Glutamatergic neuron (in vitro differentiated cells): Measurements from ENCODE around the gene NTM. TPM values are rescaled to one million over a fixed set of nuclear protein-coding genes. Genes with fewer than 3 reads are reported as not detected.

Source experiments
- DNase-seq: peaks from one replicate; pipeline ENCODE4 v3.0.0; 2022
- H3K27ac Mint-ChIP-seq: one replicate; pipeline ENCODE4 v1.8.0; 2020; ENCODE audit warnings: mild to moderate bottlenecking, mixed read lengths, inconsistent platforms; ENCODE audit not compliant: unreplicated experiment
- H3K27me3 Mint-ChIP-seq: one replicate; pipeline ENCODE4 v1.8.0; 2020; ENCODE audit warnings: mild to moderate bottlenecking, moderate library complexity, mixed read lengths, inconsistent platforms; ENCODE audit not compliant: unreplicated experiment
- H3K36me3 Mint-ChIP-seq: one replicate; pipeline ENCODE4 v1.8.0; 2020; ENCODE audit warnings: mild to moderate bottlenecking, mixed read lengths, inconsistent platforms; ENCODE audit not compliant: unreplicated experiment
- H3K4me1 Mint-ChIP-seq: one replicate; pipeline ENCODE4 v1.8.0; 2020; ENCODE audit warnings: mild to moderate bottlenecking, low read depth, mixed read lengths, inconsistent platforms; ENCODE audit not compliant: unreplicated experiment
- H3K4me3 Mint-ChIP-seq: one replicate; pipeline ENCODE4 v1.8.0; 2020; ENCODE audit warnings: mild to moderate bottlenecking, mixed read lengths, inconsistent platforms; ENCODE audit not compliant: unreplicated experiment
- H3K9me3 Mint-ChIP-seq: one replicate; pipeline ENCODE4 v1.8.0; 2020; ENCODE audit warnings: mild to moderate bottlenecking, moderate library complexity, mixed read lengths, inconsistent platforms; ENCODE audit not compliant: unreplicated experiment
- CTCF ChIP-seq: fragments of 200-600 bp; sonication (generic); IDR thresholded peaks from one replicate; pipeline ENCODE4 v1.5.0; 2021; ENCODE audit not compliant: partially characterized antibody, unreplicated experiment
- total RNA-seq: library from RNA; stranded (reverse); fragmentation: NEBNext Ultra II Directional; extraction: Animal tissue kit (Norgen Biotek cat#: 25700); gene quantifications from one replicate; pipeline ENCODE4 v1.2.1, GENCODE V29; 2021; ENCODE audit not compliant: unreplicated experiment

The NTM gene
- total RNA-seq, 1 donor from 2014 or later, result 1.2 TPM

DNA sequence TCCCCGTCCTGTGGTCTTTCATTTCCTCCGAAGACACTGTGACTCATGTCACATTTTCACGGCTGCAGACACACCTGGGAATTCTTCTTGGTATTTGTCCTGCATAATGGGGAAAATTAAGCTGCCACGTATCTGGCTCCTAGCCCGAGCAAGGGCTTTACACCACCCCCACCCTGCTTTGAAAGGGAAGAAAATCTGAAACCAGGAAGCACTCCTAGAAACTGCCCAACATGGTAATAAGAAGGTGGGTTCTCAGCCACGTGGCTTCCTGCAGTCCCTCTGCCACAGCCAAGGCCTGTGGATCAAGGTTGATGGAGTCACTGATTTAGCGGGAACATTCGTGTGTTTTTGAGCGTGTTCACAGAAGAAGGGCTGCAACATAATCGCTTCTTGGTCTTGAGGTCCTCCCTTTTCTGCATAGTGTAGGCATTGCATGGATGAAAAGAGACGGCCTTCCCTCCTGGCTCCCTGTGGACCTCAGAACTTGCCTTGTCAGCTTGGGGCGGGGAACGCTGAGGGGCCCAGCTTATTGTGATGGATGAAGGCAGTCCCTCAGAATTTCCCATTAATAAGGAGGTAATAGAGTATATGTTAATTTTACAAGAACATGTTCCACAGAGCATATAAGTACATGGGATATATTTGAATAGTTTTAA lies 292.0 kb downstream of the NTM start:
- Mint-ChIP-seq H3K4me3 (no peak overlapping the region), H3K36me3 (no peaks in the 10 kb centered on the region), H3K4me1 (peaks cover 16% of the 10 kb centered on the region), H3K27me3 (no peaks in the 10 kb centered on the region), H3K9me3 (no peaks in the 10 kb centered on the region), H3K27ac (no peak overlapping the region)
- no peak for DNase-seq
- no peak for TF ChIP-seq CTCF

DNA sequence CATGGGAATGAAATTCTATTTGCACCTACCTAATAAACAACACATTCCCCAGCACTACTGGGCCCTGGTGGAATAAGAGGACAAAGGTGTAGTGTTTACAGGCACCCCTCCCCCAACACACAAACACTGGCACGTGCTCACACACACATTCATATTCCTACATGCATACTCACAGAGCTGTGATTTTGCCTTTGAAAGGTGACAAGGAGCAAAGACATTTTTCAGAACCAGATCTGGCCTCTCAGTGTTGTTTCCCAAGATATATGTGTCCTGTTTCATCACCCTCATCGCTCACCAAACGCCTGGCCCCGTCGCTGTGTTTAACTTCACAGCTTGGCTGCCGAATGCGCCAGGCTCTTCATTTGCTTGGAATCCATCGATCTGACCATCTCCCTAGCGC lies 292.6 kb downstream of the NTM start:
- H3K27me3 Mint-ChIP-seq, result no peaks in the 10 kb centered on the region
- H3K4me1 Mint-ChIP-seq, result peaks cover 16% of the 10 kb centered on the region
- no peak for TF ChIP-seq CTCF
- peak overlapping the region; percentile 5 for H3K4me3 Mint-ChIP-seq
- H3K9me3 Mint-ChIP-seq, result no peaks in the 10 kb centered on the region
- DNase-seq, result no peak
- no peaks in the 10 kb centered on the region for H3K36me3 Mint-ChIP-seq
- H3K27ac Mint-ChIP-seq, result no peak overlapping the region

- TF ChIP-seq CTCF, result no peak
- no peak overlapping the region for H3K27ac Mint-ChIP-seq
- H3K4me3 Mint-ChIP-seq, result peak overlapping the region; percentile 5
- no peaks in the 10 kb centered on the region for H3K36me3 Mint-ChIP-seq
- no peaks in the 10 kb centered on the region for H3K27me3 Mint-ChIP-seq
- peaks cover 16% of the 10 kb centered on the region for H3K4me1 Mint-ChIP-seq
- no peak for DNase-seq
- no peaks in the 10 kb centered on the region for H3K9me3 Mint-ChIP-seq
These were observed 293.2 kb downstream of the NTM start for GRCh38 chr11:131663405-131664200.

GRCh38 chr11:131664293-131664692 lies 293.9 kb downstream of the NTM start:
- peaks cover 19% of the 10 kb centered on the region for H3K4me1 Mint-ChIP-seq
- no peak overlapping the region for H3K4me3 Mint-ChIP-seq
- H3K36me3 Mint-ChIP-seq, result no peaks in the 10 kb centered on the region
- no peak overlapping the region for H3K27ac Mint-ChIP-seq
- no peak for DNase-seq
- H3K27me3 Mint-ChIP-seq, result peaks cover under 1% of the 10 kb centered on the region
- no peaks in the 10 kb centered on the region for H3K9me3 Mint-ChIP-seq
- no peak for TF ChIP-seq CTCF

DNA sequence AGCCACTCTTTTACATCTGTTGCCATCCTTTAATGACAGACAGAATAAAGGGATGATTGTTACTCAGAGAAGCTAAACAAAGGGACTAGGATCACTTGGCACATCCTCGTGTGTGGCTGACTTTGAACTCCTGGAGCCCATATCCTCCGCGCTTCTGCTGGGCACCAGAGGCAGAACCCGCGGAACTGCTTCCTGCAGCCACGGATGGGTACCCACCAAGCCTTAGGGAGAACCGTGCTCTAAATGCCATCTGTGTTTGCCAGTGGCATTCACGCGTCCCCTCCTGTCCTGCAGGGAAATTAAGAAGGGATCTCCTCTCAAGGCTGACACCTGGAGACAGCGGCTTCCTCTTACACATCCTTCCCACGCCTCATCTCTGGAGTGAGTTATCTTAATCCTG lies 294.4 kb downstream of the NTM start:
- Mint-ChIP-seq H3K9me3 (no peaks in the 10 kb centered on the region), H3K27me3 (peaks cover 2% of the 10 kb centered on the region), H3K4me1 (peaks cover 19% of the 10 kb centered on the region), H3K27ac (no peak overlapping the region), H3K36me3 (no peaks in the 10 kb centered on the region), H3K4me3 (no peak overlapping the region)
- no peak for TF ChIP-seq CTCF
- DNase-seq, result no peak
